H1 (cell line): ENCODE results near the gene SRXN1. TPM values are rescaled to one million over a fixed set of nuclear protein-coding genes. Genes with fewer than 3 reads are reported as not detected.

ENCODE experiments used
- CTCF ChIA-PET: fragments of 300-600 bp; sonication (Branson Sonifier 250); formaldehyde crosslinking; loops from one replicate; lab custom pipeline; 2021; ENCODE audit not compliant: partially characterized antibody; lab: Charles Lee
- POLR2A ChIA-PET: fragments of 300-600 bp; sonication (Branson Sonifier 250); formaldehyde crosslinking; loops from one replicate; lab custom pipeline; 2021; ENCODE audit warnings: inconsistent platforms; ENCODE audit not compliant: partially characterized antibody; lab: Charles Lee
- DNase-seq, 2 experiments: peaks; one replicate each; pipeline versions ENCODE4 v3.0.0 to v3.0.0-alpha.2; 2010 to 2022; ENCODE audit warnings: low spot score in 2 of 2, low read depth in 1 of 2, mixed read lengths in 1 of 2
- FAIRE-seq: peaks from 2 replicates; lab custom pipeline; 2011; peaks lifted over from hg19 to GRCh38; lab: Jason Lieb, UNC
- H2AFZ ChIP-seq: 2 replicates; pipeline ENCODE4 v1.8.1; 2012; ENCODE audit warnings: low read length, inconsistent platforms
- H2AK5ac ChIP-seq: 2 replicates; pipeline ENCODE4 v1.6.1; 2013; ENCODE audit warnings: low read depth, low read length
- H2BK120ac ChIP-seq: replicated peaks from 2 replicates; pipeline ENCODE3; 2013; ENCODE audit warnings: low read depth, low read length, inconsistent platforms
- H2BK12ac ChIP-seq: 2 replicates; pipeline ENCODE4 v1.6.1; 2013; ENCODE audit warnings: low read depth, low read length
- H2BK15ac ChIP-seq: 2 replicates; pipeline ENCODE4 v1.6.1; 2013; ENCODE audit warnings: low read length
- H2BK20ac ChIP-seq: 2 replicates; pipeline ENCODE4 v1.6.1; 2013; ENCODE audit warnings: low read length
- H2BK5ac ChIP-seq: 2 replicates; pipeline ENCODE4 v1.6.1; 2013; ENCODE audit warnings: low read depth, low read length
- H3K14ac ChIP-seq: 2 replicates; pipeline ENCODE4 v1.6.1; 2013; ENCODE audit warnings: inconsistent platforms; ENCODE audit not compliant: insufficient read length
- H3K18ac ChIP-seq: 2 replicates; pipeline ENCODE4 v1.6.1; 2013; ENCODE audit warnings: low read length; ENCODE audit errors: extremely low read depth
- H3K23ac ChIP-seq: 2 replicates; pipeline ENCODE4 v1.6.1; 2013; ENCODE audit warnings: inconsistent platforms; ENCODE audit not compliant: insufficient read length
- H3K23me2 ChIP-seq: 2 replicates; pipeline ENCODE4 v1.6.1; 2013; ENCODE audit warnings: low read depth, low read length
- H3K27ac ChIP-seq: 2 replicates; pipeline ENCODE4 v1.6.1; 2011; ENCODE audit warnings: low read depth, low read length, inconsistent platforms
- H3K27me3 ChIP-seq, 4 experiments: replicated peaks in 1 of 4; 1 replicate in 1 of 4; 2 replicates in 3 of 4; pipeline versions ENCODE4 v1.6.1 to v1.8.1; 2011 to 2013; ENCODE audit warnings: low read length in 3 of 4, mild to moderate bottlenecking in 3 of 4, inconsistent platforms in 2 of 4, mixed read lengths in 2 of 4, moderate library complexity in 1 of 4; ENCODE audit not compliant: control insufficient read depth in 3 of 4, insufficient read depth in 3 of 4; ENCODE audit errors: extremely low read depth in 1 of 4
- H3K36me3 ChIP-seq, 4 experiments: 2 replicates each; pipeline versions ENCODE4 v1.6.1 to v1.8.1; 2011 to 2013; ENCODE audit warnings: mild to moderate bottlenecking in 4 of 4, low read length in 3 of 4, moderate library complexity in 2 of 4, control low read depth in 1 of 4, inconsistent platforms in 1 of 4; ENCODE audit not compliant: insufficient read depth in 4 of 4, control insufficient read depth in 2 of 4
- H3K4ac ChIP-seq: replicated peaks from 2 replicates; pipeline ENCODE3; 2013; ENCODE audit warnings: low read length, low read depth, mixed read lengths, inconsistent platforms; ENCODE audit not compliant: insufficient read length
- H3K4me1 ChIP-seq, 4 experiments: replicated peaks in 1 of 4; 1 replicate in 1 of 4; 2 replicates in 3 of 4; pipeline versions ENCODE4 v1.6.1 to v1.8.1; 2011 to 2013; ENCODE audit warnings: low read length in 3 of 4, inconsistent platforms in 2 of 4, mixed read lengths in 1 of 4; ENCODE audit not compliant: insufficient read depth in 4 of 4, control insufficient read depth in 3 of 4
- H3K4me2 ChIP-seq, 2 experiments: 2 replicates each; pipeline versions ENCODE4 v1.6.1 to v1.8.1; 2011 to 2013; ENCODE audit warnings: low read depth in 2 of 2, low read length in 2 of 2, control low read depth in 1 of 2, inconsistent platforms in 1 of 2, mild to moderate bottlenecking in 1 of 2; ENCODE audit not compliant: insufficient read depth in 1 of 2
- H3K4me3 ChIP-seq, 4 experiments: fragments of 200-600, 300-600 bp in 1 of 4; sonication (generic), shearing (Covaris generic), sonication (Bioruptor Twin) in 1 of 4; 2 replicates each; pipeline versions ENCODE4 v1.5.1 to v1.8.1; 2011 to 2016; ENCODE audit warnings: low read length in 4 of 4, low read depth in 3 of 4, control low read depth in 2 of 4, inconsistent platforms in 2 of 4, mild to moderate bottlenecking in 2 of 4, mixed read lengths in 1 of 4, moderate library complexity in 1 of 4; ENCODE audit not compliant: insufficient read depth in 2 of 4; ENCODE audit errors: extremely low read depth in 1 of 4
- H3K56ac ChIP-seq: replicated peaks from 2 replicates; pipeline ENCODE3; 2013; ENCODE audit warnings: low read depth, mild to moderate bottlenecking, mixed read lengths, low read length, inconsistent platforms; ENCODE audit not compliant: insufficient read length
- H3K79me1 ChIP-seq: 2 replicates; pipeline ENCODE4 v1.6.1; 2013; ENCODE audit warnings: low read depth, low read length, control low read depth
- H3K79me2 ChIP-seq, 2 experiments: 2 replicates each; pipeline versions ENCODE4 v1.6.1 to v1.8.1; 2012 to 2013; ENCODE audit warnings: low read length in 2 of 2, mild to moderate bottlenecking in 2 of 2, inconsistent platforms in 1 of 2; ENCODE audit not compliant: insufficient read depth in 2 of 2, control insufficient read depth in 1 of 2
- H3K9ac ChIP-seq, 4 experiments: replicated peaks in 1 of 4; 1 replicate in 1 of 4; 2 replicates in 3 of 4; pipeline versions ENCODE4 v1.6.1 to v1.8.1; 2011 to 2013; ENCODE audit warnings: low read depth in 3 of 4, low read length in 3 of 4, control low read depth in 2 of 4, mild to moderate bottlenecking in 2 of 4, moderate library complexity in 2 of 4, inconsistent platforms in 1 of 4; ENCODE audit errors: extremely low read depth in 1 of 4
- H3K9me3 ChIP-seq, 2 experiments: 2 replicates each; pipeline versions ENCODE4 v1.6.1 to v1.8.1; 2012 to 2013; ENCODE audit warnings: mild to moderate bottlenecking in 2 of 2, moderate library complexity in 2 of 2, control low read depth in 1 of 2, inconsistent platforms in 1 of 2, low read depth in 1 of 2, low read length in 1 of 2, mixed read lengths in 1 of 2; ENCODE audit not compliant: insufficient read depth in 2 of 2
- H4K20me1 ChIP-seq, 2 experiments: replicated peaks in 1 of 2; 2 replicates each; pipeline versions ENCODE3 to v1.8.1; 2011 to 2013; ENCODE audit warnings: inconsistent platforms in 2 of 2, low read length in 2 of 2, mild to moderate bottlenecking in 1 of 2; ENCODE audit not compliant: insufficient read depth in 2 of 2, control insufficient read depth in 1 of 2
- H4K5ac ChIP-seq: 2 replicates; pipeline ENCODE4 v1.6.1; 2013; ENCODE audit warnings: low read length, low read depth, mixed read lengths, inconsistent platforms; ENCODE audit not compliant: insufficient read length
- H4K8ac ChIP-seq: 2 replicates; pipeline ENCODE4 v1.8.0; 2013; ENCODE audit warnings: mild to moderate bottlenecking, moderate library complexity, low read length, inconsistent platforms; ENCODE audit not compliant: insufficient read depth; ENCODE audit errors: extremely low read depth
- H4K91ac ChIP-seq: replicated peaks from 2 replicates; pipeline ENCODE3; 2013; ENCODE audit warnings: low read length, mixed read lengths, inconsistent platforms; ENCODE audit not compliant: insufficient read length
- ATF2 ChIP-seq: IDR thresholded peaks from 2 replicates; pipeline ENCODE4 v1.6.1; 2012; ENCODE audit warnings: low read length, inconsistent platforms
- CBX5 ChIP-seq: fragments of 300-800, 300-1000 bp; sonication (generic); IDR thresholded peaks from 2 replicates; pipeline ENCODE4 v1.7.1; 2016; ENCODE audit warnings: antibody characterized with exemption, low read length, low read depth
- CBX8 ChIP-seq: fragments of 300-800, 300-1000 bp; sonication (generic); IDR thresholded peaks from 2 replicates; pipeline ENCODE4 v1.7.1; 2016; ENCODE audit warnings: low read depth, low read length, borderline replicate concordance
- JUN ChIP-seq: IDR thresholded peaks from 2 replicates; pipeline ENCODE4 v1.6.1; 2011; ENCODE audit warnings: low read depth, mild to moderate bottlenecking, improper control_type of control experiment, low read length
- MAX ChIP-seq: IDR thresholded peaks from 2 replicates; pipeline ENCODE4 v1.6.1; 2012; ENCODE audit warnings: inconsistent platforms
- POLR2A ChIP-seq, 2 experiments: IDR thresholded peaks; 1 replicate in 1 of 2; 2 replicates in 1 of 2; pipeline ENCODE4 v1.6.1; 2011; ENCODE audit warnings: low read depth in 2 of 2, low read length in 2 of 2, mild to moderate bottlenecking in 2 of 2; ENCODE audit errors: control extremely low read depth in 1 of 2
- POLR2AphosphoS5 ChIP-seq: IDR thresholded peaks from 2 replicates; pipeline ENCODE4 v1.6.1; 2011; ENCODE audit warnings: low read depth, low read length
- TAF1 ChIP-seq: IDR thresholded peaks from 2 replicates; pipeline ENCODE4 v1.6.1; 2011; ENCODE audit warnings: mild to moderate bottlenecking, low read depth, low read length
- TEAD4 ChIP-seq: IDR thresholded peaks from 2 replicates; pipeline ENCODE4 v1.6.1; 2012; ENCODE audit warnings: low read depth, low read length, inconsistent platforms, mixed read lengths
- WGBS, 2 experiments: shearing (Covaris generic) in 1 of 2; methylation state at CpG; one replicate each; pipeline versions ENCODE4 v1.1.6 to v1.1.7; 2013 to 2015; ENCODE audit warnings: low lambda C conversion rate in 2 of 2, mixed read lengths in 2 of 2, inconsistent platforms in 1 of 2, low coverage in 1 of 2, missing lambda C conversion rate in 1 of 2; ENCODE audit not compliant: insufficient replicate concordance in 2 of 2, insufficient coverage in 1 of 2, insufficient read length in 1 of 2; ENCODE audit errors: extremely low coverage in 1 of 2, missing lambda C conversion rate in 1 of 2; 5-methylcytosine and 5-hydroxymethylcytosine counted together
- polyA plus RNA-seq, 7 experiments: library from polyadenylated mRNA; depleted of rRNA in 3 of 7; stranded (reverse) in 5 of 7; unstranded in 2 of 7; fragments of >200 nt in 5 of 7; fragments of 200-250 nt in 2 of 7; gene quantifications; 1 replicate in 5 of 7; 2 replicates in 1 of 7; 4 replicates in 1 of 7; pipeline versions ENCODE4 v1.2.1 to v1.2.3, GENCODE V29; 2011 to 2013; ENCODE audit warnings: missing spikeins in 2 of 7, mixed read lengths in 2 of 7
- total RNA-seq: library from RNA; stranded (reverse); fragmentation: NEBNext Ultra II Directional; extraction: Animal tissue kit (Norgen Biotek cat#: 25700); gene quantifications from 2 replicates; pipeline ENCODE4 v1.2.1, GENCODE V29; 2021

Gene SRXN1
- total and polyA plus RNA-seq, 2 of the 8 experiments (the other 6 are each of a cell fraction or from before 2014, with no cell fraction given), result 12.2 to 15.8 TPM

- Histone ChIP-seq H4K8ac (no peak overlapping the region), H2BK12ac (no peak overlapping the region), H3K4me2 (no peak overlapping the region), H3K79me2 (no peaks in the 10 kb centered on the region), H3K27ac (no peak overlapping the region), H3K4ac (no peak overlapping the region), H3K9ac (no peak overlapping the region), H4K5ac (no peak overlapping the region), H2BK5ac (no peak overlapping the region), H3K23ac (no peak overlapping the region), H3K9me3 (no peaks in the 10 kb centered on the region), H3K79me1 (no peaks in the 10 kb centered on the region), H4K91ac (no peak overlapping the region), H2BK15ac (no peak overlapping the region), H3K23me2 (no peaks in the 10 kb centered on the region), H3K4me3 (no peak overlapping the region), H2BK20ac (no peak overlapping the region), H2AK5ac (no peak overlapping the region), H3K18ac (no peak overlapping the region), H3K4me1 (peaks cover 0 to 6% (median 0%) of the 10 kb centered on the region in 4 experiments; a peak in 1 of 7 replicates), H2AFZ (no peak overlapping the region), H3K14ac (no peak overlapping the region), H3K56ac (no peak overlapping the region), H2BK120ac (no peak overlapping the region), H3K27me3 (no peaks in the 10 kb centered on the region), H4K20me1 (no peaks in the 10 kb centered on the region), H3K36me3 (no peaks in the 10 kb centered on the region)
- FAIRE-seq (no peak), DNase-seq (no peak)
- TF ChIP-seq TEAD4, result no peak
- no peak for TF ChIP-seq POLR2A (IDR thresholded peaks at IDR 0.05; ENCODE audit: control extremely low read depth in 1 of 2, low read depth in 2 of 2, low read length in 2 of 2)
- no peak for TF ChIP-seq ATF2
- TF ChIP-seq MAX, result no peak
- TF ChIP-seq CBX8, result no peak
- TF ChIP-seq POLR2AphosphoS5, result no peak
- no peak for TF ChIP-seq JUN
- no peak for TF ChIP-seq CBX5
- TF ChIP-seq TAF1, result no peak
- POLR2A ChIA-PET, result interaction anchor here (1.3 to 2.0 kb wide), 3 partner anchors 14 to 54 kb away, joined by 3 to 5 read pairs (median 3); partner anchors contain the start of gene CSNK2A1
- 72% methylated on average over 2 of the region's 2 CpGs; no CpG with 5 or more reads in 1 of the 2 experiments for WGBS, 2 experiments
- CTCF ChIA-PET, result interaction anchor here (1.1 to 1.7 kb wide), 7 partner anchors 9 to 48 kb away, joined by 3 to 9 read pairs (median 3); no protein-coding TSS in a partner anchor
Measured at GRCh38 chr20:597560-597959, 55.4 kb downstream of the SRXN1 start.
